HG03442 (cell line): ENCODE measurements around the gene LRRC10B.
A peak's percentile ranks its signal among the peaks of the same experiment; 100 is the strongest.

Source experiments
- ATAC-seq: cut with Tn5 transposase; IDR thresholded peaks from one replicate; pipeline ENCODE4 v1.9.1; 2021; ENCODE audit warnings: mild to moderate bottlenecking, moderate library complexity; ENCODE audit not compliant: unreplicated experiment

Gene LRRC10B

DNA sequence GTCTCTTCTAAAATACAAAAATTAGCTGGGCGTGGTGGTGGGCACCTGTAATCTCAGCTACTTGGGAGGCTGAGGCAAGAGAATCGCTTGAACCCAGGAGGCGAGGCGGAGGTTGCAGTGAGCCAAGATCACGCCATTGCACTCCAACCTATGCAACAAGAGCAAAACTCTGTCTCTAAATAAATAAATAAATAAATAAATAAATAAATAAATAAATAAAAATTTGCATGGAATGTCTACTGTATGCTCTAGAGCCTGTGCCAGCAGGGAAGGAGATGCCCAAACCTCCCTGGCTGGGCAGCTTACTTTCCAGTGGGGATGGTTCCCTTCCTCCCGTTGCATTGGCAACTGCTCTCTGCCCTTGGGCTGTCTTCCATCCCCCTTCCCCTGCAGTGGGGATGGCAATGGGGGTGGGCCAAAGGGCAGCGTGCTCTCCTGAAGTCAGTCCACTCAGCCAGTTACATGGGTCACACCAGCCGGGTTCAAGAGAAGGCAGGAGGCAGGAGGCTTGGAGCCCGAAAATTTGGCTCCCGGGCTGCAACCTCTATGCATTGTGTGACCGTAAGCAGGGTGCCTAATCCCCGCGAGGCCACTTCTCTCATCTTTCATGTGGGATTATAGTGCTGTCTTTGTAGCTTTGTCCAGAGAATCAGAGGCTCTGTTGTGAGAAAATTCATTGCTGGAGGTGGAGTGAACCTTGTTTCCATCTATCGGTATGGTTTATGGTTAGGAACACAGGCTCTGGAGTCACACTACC lies 1.4 kb upstream of the LRRC10B start:
- ATAC-seq = no peak

DNA sequence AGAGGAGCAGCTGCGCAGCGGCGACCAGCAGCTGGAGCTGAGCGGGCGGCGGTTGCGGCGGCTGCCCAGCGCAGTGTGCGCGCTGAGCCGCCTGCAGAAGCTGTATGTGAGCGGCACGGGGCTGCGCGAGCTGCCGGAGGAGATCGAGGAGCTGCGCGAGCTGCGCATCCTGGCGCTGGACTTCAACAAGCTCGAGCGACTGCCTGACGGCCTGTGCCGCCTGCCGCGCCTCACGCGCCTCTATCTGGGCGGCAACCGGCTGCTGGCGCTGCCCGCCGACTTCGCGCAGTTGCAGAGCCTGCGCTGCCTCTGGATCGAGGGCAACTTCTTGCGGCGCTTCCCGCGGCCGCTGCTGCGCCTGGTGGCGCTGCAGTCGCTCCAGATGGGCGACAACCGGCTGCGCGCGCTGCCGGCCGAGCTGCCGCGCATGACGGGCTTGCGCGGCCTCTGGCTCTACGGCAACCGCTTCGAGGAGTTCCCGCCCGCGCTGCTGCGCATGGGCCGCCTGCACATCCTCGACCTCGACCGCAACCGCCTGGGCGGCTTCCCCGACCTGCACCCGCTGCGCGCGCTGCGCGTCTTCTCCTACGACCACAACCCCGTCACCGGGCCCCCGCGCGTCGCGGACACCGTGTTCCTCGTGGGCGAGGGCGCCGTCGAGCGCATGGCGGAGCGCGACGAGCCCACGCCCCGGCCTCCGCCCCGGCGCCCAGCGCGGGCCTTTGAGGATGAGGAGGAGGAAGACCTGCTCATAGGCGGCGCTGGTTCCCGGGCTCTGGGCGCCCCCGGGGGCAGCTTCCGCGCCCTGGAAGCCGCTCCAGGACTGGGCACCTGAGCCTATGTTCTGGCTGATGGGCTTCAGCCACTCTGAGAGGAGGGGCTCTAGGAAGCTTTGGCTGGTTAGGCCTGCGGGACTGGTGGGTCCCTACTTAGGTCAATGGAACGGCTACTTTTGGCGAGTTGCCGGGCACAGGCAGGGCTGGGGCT lies 787 bp downstream of the LRRC10B start:
- peak; percentile 65 for ATAC-seq

DNA sequence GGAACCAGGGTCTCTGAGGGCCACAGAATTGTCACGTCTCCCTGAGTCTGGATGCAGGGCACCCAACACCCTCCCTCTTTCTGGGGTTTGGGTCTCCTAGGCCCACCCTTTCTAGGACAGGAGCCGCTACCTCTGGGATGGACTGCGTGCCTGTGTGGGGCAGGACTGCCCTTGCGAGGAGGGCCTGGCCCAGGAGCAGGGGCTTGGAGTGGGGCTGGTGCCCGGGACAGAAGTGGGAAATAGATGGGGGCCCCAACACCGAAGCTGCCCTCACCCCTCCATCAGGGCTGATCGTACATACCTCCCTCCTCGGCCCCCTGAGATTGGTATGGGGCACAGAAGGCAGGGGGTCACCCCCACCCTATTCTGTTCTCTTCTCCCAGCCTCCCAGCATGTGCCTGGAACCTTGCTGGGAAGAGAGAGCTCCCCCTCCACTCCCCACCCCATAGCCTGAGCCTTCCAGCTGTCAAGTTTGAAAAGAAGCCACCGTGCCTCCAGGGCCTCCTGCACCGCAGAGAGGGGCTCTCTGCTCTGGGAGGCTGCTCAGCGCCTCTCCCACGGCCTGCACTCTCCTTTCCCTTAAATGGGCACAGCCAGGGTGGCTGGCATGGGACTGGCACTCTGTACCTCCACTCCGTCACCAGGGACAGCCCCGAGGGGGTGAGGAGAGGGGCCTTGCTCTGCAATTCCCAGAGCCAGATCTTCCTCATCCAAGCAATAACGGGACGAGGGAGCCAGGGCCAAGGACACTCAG lies 1.8 kb downstream of the LRRC10B start:
- no peak for ATAC-seq

DNA sequence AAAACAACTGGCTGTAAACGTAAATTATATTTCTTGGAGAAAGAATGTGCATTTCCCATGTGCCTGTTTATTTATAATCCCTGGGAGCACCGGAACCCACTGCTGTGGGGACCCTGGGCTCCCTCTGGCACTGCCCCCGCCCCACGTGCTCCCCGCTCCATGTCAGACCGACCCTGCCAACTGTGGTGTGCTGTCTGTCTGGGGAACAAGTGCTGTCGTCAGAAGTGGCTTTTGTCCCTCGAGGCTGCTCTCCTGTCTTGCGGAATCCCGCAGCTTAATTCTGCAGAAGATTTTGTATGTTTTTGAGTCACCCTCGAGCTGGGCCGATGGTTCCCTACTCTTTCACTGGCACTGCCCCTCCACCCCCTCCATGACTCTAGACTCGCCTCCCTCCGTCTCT lies 2.4 kb downstream of the LRRC10B start:
- ATAC-seq = no peak

DNA sequence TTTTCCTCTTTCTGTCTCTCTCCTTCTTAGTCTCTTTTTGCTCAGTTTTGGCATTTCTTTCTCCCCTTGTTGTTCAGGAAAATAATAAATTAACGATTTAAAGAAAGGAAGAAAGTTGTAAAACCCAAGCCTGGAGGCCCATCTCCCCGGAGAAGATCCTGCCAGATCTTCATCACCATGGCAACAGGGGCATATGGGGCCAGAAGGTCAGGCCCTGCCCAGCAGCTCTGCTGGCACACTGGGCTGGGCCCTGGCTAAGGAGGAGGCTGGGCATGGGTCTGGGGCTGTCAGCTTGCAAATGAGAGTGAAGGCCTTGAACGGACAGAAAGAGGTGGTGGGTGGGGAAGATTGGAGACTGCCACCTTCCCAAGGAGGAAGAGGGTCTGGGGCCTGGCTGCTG lies 2.8 kb downstream of the LRRC10B start:
- no peak for ATAC-seq

DNA sequence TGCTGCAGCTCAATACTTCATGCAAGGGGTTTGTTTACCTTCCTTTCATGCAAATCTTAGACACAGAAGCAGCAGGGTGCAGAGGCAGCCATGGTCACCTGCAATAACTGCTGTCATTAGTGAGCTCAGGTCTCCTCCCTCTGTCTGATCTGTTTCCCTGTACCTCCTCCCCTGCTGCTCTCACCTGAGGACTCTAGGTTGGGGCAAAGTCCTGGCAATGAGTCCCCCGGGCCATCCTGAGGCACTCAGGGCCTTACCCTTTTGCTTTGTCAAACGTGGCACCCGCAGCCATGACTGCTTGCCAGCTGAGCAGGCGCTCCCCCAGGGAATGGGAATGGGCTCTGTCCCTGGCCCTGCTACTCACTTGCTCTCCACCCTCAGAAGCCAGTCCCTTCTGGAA lies 3.9 kb downstream of the LRRC10B start:
- ATAC-seq = no peak

DNA sequence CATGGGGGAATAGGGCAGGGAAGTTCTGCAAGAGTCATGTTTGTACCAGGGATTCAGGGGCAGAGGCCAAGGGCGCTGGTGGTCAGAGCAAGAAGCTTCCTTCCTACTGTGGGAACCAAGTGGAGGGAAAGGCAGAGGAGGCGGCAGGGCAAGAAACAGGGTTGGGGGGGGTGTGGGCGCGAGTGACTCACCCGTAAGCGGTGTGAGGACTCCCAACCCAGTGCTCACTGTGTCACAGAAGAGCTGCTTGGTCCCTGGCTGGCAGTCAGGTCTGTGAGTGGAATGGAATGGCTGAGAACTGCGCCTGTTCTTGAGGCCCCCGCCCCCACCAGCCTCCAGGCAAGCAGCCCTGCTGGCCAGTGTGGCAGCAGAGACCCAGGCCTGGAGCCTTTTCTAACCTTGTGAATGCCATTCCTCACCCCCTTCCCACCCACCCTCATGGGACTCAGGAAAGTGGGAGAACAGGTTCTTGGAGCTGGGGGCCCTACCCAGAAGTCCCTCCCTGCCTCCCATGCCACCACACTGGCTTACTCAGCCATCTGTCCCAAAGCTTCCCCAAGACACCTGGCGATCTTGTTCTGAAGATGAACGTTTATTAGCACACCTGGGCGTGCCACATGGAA lies 4.7 kb downstream of the LRRC10B start:
- no peak for ATAC-seq

DNA sequence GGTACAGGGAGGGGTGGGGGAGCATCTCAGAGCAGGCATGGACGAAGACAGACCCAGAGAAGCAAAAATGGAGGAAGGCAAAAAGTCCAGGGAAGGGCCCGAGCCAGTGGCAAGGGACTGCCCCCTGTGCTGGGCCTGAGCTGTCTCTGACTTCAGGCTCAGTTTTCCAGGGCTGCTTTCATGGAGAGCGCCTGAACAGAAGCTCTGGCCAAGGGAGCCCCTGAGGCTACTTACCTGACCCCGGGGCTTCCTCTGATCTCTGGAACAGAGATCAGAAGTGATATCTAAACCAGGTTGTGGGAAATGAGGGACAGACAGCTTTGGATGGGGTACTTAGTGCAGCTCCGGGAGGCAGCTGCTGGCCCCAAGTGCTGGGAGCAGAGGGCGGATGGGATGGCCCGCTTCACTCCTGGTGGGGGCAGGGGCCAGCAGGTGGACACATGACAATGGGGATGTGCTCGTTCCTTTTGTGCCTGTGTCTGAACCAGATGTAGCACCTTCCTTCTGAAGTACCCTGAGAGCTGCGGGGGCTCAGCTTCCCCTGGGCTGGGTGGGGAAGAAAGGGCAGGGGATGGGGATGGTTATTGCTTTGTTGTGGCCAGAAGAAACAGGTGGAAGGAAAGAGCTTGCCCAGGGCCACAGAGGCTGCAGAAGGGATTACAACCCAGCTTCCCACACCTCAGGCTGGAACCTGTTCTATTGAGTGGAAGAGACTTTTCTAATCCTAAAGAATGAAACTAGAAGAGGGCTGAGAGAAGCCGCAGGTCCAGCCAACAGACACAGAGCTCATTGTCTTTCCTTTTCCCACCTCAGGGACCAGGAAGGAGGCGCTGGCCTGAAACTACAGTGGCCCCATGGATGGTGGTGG lies 5.7 kb downstream of the LRRC10B start:
- no peak for ATAC-seq

DNA sequence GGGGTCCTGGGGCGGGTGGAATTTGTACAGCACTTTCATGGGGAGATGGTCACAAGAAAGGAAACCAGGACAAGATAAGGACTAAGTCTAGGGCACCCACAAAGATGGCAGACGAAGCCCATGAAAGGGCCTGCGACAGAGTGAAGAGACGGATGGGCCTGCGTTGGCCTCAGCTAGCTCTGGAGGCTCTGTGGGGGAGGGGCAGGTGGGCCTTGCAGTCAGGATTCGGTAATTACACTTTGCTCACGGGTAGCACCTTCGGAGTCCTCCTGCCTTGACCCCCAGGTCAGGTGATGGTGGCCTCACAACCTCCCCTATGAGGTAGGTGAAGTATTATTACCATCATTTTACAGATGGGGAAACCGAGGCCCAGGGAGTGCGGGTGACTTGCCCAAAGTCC lies 7.1 kb downstream of the LRRC10B start:
- ATAC-seq = no peak

DNA sequence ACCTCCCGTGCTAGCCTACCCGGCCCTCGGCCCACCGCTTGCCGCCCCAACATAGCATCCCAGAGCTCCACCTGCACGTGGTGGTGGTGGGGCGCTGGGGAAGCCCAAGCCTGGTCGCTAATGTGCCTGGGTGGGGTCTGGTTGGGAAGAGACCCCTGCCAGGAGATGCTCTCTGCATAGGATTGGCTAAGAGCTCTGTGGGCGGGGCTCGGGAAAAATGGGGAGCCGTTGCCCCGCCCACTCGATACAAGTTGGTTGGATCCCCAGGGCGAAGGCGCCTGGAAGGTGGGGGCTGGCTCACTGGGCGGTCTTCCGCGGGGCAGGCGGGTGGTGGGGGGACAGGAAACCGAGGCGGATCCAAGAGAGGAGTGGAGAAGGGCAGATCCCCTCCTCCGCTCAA lies 7.6 kb downstream of the LRRC10B start:
- ATAC-seq = no peak

DNA sequence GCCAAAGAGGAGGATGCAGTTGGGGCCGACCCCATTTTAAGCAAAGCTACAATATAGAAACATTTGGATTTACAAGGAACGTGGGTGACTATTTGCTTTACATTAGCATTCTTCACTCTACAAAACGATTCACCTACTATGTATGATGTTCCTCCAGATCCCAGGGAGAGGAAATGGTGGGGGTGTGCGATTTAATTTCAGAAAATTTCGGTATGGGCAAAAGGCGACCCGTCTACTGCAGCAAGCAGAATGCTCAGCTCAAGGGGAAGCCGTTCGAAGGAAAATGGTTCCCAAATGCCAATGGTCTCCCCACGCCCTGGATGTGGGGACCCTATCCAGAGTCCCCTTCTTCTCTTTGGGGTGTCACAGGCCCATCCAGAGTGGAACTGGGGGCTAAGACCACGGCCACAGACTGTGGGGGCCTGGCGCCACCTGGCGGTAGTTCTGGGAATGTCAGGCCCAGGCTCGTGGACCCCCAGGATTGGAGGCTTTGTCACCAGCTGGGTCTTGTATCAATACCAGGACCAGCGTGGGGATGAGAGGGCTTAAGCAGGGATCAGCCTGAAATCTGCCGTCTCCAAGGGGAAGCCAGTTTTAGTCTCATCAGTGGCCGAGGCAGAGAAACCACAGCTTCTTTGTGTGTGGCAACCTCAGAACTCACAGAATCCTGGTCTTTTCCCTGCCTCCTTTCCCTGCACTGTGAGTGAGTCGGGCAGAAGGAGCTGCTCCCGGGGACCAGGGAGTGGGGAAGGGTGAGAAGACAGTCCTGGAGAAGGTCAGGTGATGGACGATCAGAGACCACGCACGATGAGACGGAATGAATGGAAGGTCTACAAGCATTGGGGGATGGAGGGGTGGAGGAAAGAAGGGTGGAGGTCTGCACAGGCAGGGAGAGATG lies 8.4 kb downstream of the LRRC10B start:
- no peak for ATAC-seq

DNA sequence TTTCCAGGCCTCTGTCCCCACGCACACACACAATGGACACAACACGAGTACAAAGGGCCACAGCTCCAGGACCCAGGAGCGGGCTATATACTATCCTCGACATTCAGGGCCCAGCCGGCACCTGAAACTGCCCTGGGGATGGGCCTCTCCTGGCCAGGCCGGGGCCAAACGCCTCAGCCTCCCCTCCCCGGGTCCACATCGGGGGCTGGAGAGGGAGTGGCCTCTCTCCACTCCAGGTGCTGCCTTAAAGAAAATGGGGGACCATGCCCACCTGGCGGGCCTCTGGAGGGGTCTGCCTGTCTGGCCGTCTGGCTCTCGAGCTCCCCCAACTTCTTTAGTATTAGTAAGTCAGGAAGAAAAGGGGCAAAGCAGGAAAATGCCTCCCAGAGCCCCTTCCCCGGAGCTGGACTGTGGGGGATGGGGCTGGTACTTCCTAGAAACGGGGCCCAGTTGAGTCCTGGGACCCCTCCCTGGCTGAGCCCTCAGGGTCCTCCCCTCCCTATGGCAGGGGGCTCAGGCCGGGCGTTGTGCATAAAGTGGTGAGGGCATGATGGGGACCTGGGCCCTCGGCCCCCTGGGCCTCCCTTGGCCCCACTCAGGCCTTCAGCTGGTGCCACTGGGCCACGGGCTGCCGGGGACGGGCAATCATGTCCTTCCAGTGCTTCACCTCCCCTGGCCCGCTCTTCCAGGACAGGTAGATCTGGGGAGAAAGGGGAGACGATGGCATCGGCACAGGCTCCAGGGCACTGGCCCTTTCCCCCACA lies 9.7 kb downstream of the LRRC10B start:
- ATAC-seq = no peak

DNA sequence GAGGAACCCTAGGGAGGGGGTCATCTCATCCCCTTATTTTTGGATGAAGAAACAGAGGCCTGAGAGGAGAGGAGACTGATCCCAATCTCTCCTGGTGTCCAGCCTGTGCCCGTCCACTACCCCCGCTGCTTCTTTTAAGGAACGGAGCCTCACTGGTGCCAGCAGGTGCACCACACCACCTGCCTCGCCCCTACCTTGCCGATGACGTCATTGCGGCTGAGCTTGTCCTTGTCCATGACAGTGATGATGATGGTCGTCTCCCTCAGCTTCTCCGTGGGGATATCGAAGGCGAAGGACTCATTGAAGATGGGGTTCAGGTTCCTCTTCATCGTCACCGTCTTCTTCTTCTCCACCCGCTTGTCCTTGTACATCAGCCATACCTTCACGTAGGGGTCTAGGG lies 14.3 kb downstream of the LRRC10B start:
- ATAC-seq = no peak

DNA sequence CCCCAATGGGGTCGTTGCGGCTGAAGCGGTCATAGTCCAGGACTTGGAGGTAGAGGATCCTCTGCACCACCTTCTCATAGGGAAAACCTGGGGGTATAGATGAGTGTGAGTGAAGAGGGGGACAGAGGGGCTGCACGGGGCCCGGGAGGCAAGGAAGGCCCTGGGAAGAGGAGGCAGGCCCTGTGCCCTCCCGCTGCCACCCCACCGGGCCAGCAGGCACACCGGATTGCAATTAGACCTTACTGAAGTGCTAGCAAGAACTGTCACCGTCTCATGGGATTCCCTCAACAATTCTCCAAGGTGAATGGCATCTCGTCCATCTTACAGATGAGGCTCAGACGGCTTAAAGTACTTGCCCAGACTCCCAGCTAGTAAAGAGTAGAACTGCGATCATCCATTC lies 15.9 kb downstream of the LRRC10B start:
- ATAC-seq = no peak

DNA sequence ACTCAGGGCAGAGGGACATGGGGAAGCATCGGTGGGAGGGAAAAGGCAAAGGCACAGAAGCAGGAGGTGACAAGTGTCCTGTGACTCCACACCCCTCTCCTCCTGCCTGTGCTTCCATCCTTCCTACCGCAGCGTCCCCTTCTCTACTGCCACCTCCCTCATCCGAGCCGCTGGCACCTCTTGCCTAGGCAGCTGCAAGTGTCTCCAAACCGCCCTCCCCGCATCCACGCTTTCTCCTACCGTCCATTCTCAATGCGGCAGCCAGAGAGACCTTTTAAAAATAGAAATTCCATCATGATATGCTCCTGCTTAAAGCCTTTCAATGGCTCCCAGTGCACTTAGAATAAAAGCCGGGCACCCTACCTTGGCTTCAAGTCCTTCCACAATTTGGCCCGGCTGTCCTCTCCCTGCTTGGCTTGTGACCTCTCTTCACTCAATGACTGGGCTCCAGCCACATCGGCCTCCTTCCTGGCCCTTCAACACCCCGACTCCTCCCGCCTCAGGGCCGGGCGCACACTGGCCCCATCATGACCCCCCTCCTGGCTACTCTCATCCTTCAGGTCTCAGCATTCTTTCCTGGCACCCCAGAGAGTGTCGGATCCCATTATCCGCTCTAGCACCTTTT lies 16.5 kb downstream of the LRRC10B start:
- ATAC-seq = no peak

DNA sequence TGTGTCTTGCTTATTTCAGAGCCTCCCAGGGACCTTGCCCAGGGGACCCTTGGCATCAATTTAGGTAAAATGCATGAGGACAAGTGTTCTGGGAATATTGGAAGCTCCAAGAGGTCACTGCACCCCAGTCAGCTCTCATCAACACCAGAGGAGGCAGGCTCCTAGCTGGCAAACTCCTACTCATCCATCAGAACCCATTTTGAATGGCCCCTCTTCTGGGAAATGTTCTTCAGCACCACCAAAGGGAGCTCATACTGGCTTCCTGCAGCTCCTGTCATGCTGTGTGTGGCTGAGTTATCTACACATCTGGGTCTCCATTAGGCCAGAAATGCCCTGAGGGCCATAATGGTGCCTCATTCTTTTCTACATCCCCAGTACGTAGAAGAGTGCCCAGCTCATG lies 17.7 kb downstream of the LRRC10B start:
- ATAC-seq = no peak

DNA sequence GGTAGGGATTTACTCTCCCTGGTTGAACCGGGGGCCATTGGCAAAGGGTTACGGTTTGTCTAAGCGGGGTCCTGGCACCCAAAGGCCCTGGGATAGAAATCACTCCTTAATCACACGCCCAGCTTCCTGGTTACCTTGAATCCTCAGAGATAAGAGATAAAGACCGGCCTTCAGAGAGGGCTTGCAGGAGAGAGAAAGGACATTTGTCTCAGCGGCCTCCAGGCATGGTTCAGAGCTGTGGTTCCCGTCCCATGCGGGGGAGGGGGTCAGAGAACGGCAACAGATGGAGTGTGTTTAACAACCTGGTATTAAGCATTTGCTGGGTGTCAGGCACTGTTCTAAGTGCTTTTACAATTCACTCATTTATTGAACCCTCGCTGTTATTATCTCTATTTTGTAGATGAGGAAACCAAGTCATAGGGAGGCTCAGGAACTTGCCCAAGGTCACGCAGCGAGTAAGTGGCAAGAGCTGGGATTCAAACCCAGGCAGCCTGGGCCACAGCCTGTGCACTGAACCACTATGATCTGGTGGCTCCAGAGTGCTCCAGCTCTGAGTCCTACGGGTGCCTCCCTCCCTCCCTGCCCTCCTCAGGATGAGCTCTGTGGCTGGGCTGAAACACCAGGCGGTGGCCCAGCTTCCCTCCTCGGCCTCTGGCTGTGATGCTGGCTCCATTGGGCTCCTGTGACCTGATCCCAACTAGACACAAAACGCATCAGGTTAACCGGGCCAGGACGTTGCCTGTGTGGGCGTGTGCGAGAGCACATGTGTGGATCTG lies 18.6 kb downstream of the LRRC10B start:
- no peak for ATAC-seq
